Neural cell (in vitro differentiated cells): Measurements from ENCODE around the gene TRIOBP. TPM values are rescaled to one million over a fixed set of nuclear protein-coding genes. Genes with fewer than 3 reads are reported as not detected.

Experiments used
- H2AFZ ChIP-seq: fragments of 200-600, 300-800 bp; sonication (generic), shearing (Covaris generic); 2 replicates; pipeline ENCODE4 v1.6.0; 2014; ENCODE audit warnings: low read depth, mild to moderate bottlenecking, antibody characterized with exemption, low read length, moderate library complexity
- H3F3A ChIP-seq: fragments of 200-600 bp; shearing (Covaris generic); 2 replicates; pipeline ENCODE4 v1.6.1; 2016; ENCODE audit warnings: mild to moderate bottlenecking, moderate library complexity, mixed read lengths, antibody characterized with exemption, low read length; ENCODE audit not compliant: insufficient read depth, poor library complexity, severe bottlenecking
- H3K27ac ChIP-seq: fragments of 200-600, 300-800 bp; sonication (generic), shearing (Covaris generic); 2 replicates; pipeline ENCODE4 v1.5.1; 2014; ENCODE audit warnings: mild to moderate bottlenecking, low read length, moderate library complexity
- H3K27me3 ChIP-seq: fragments of 300-800, 200-600 bp; sonication (generic), shearing (Covaris generic); 2 replicates; pipeline ENCODE4 v1.6.0; 2014; ENCODE audit warnings: mild to moderate bottlenecking, low read depth, low read length, moderate library complexity; ENCODE audit not compliant: insufficient read depth
- H3K36me3 ChIP-seq: fragments of 300-800, 200-600 bp; sonication (generic), shearing (Covaris generic); 2 replicates; pipeline ENCODE4 v1.5.1; 2014; ENCODE audit warnings: mild to moderate bottlenecking, antibody characterized with exemption, low read length, moderate library complexity; ENCODE audit not compliant: insufficient read depth
- H3K4me2 ChIP-seq: fragments of 300-800, 200-600 bp; sonication (generic), shearing (Covaris generic); 2 replicates; pipeline ENCODE4 v1.6.0; 2014; ENCODE audit warnings: mild to moderate bottlenecking, low read length
- H3K4me3 ChIP-seq: fragments of 300-800, 200-600 bp; sonication (generic), shearing (Covaris generic); 2 replicates; pipeline ENCODE4 v1.5.1; 2014; ENCODE audit warnings: mild to moderate bottlenecking, low read length, moderate library complexity
- H3K79me2 ChIP-seq: fragments of 200-600 bp; shearing (Covaris generic); replicated peaks from 2 replicates; pipeline ENCODE4 v1.6.0; 2014; ENCODE audit warnings: mild to moderate bottlenecking, low read length, moderate library complexity; ENCODE audit not compliant: insufficient read depth
- H3K9ac ChIP-seq: fragments of 300-800, 200-600 bp; sonication (generic), shearing (Covaris generic); 2 replicates; pipeline ENCODE4 v1.6.1; 2016; ENCODE audit warnings: mild to moderate bottlenecking, low read length, mixed read lengths
- H3K9me2 ChIP-seq: fragments of 200-600 bp; shearing (Covaris generic); 2 replicates; pipeline ENCODE4 v1.6.1; 2016; ENCODE audit warnings: mild to moderate bottlenecking, low read length, mixed read lengths; ENCODE audit not compliant: insufficient read depth
- H3K9me3 ChIP-seq: fragments of 200-600, 300-800 bp; sonication (generic), shearing (Covaris generic); 2 replicates; pipeline ENCODE4 v1.6.1; 2016; ENCODE audit warnings: mild to moderate bottlenecking, mixed run types, low read length, moderate library complexity, mixed read lengths
- H4K20me1 ChIP-seq: fragments of 200-600 bp; shearing (Covaris generic); 2 replicates; pipeline ENCODE4 v1.6.1; 2016; ENCODE audit warnings: mild to moderate bottlenecking, mixed run types; ENCODE audit not compliant: insufficient read depth
- EP300 ChIP-seq: fragments of 450-650 bp; conservative IDR thresholded peaks from 2 replicates; pipeline ENCODE4 v1.6.1; 2014; ENCODE audit warnings: antibody characterized with exemption, mild to moderate bottlenecking, moderate library complexity; ENCODE audit not compliant: poor library complexity, severe bottlenecking
- EZH2 ChIP-seq: fragments of 200-600, 300-800 bp; shearing (Covaris generic), sonication (generic); IDR thresholded peaks from 2 replicates; pipeline ENCODE4 v1.6.1; 2014; ENCODE audit warnings: antibody characterized with exemption, low read length, borderline replicate concordance, mild to moderate bottlenecking; ENCODE audit not compliant: insufficient read depth, poor library complexity, severe bottlenecking
- MXI1 ChIP-seq: fragments of 450-650 bp; conservative IDR thresholded peaks from 2 replicates; pipeline ENCODE4 v1.6.1; 2014; ENCODE audit warnings: antibody characterized with exemption, mild to moderate bottlenecking; ENCODE audit not compliant: poor library complexity, severe bottlenecking
- POLR2AphosphoS5 ChIP-seq: IDR thresholded peaks from 2 replicates; pipeline ENCODE4 v1.6.1; 2012
- RAD21 ChIP-seq: fragments of 450-650 bp; conservative IDR thresholded peaks from 2 replicates; pipeline ENCODE4 v1.6.1; 2014; ENCODE audit warnings: antibody characterized with exemption, mild to moderate bottlenecking, moderate library complexity
- SMC3 ChIP-seq: fragments of 450-650 bp; conservative IDR thresholded peaks from 2 replicates; pipeline ENCODE4 v1.6.1; 2014; ENCODE audit warnings: antibody characterized with exemption, mild to moderate bottlenecking, moderate library complexity; ENCODE audit not compliant: poor library complexity
- TAF1 ChIP-seq: IDR thresholded peaks from 2 replicates; pipeline ENCODE4 v1.6.1; 2012; ENCODE audit warnings: low read depth
- polyA plus RNA-seq: library from polyadenylated mRNA; depleted of rRNA; stranded (reverse); fragments of >200 nt; gene quantifications from 2 replicates; pipeline ENCODE4 v1.2.3, GENCODE V29; 2014
- TF ChIP-seq, protein P1 (sequence below): fragments of 450-650 bp; IDR thresholded peaks from 2 replicates; pipeline ENCODE4 v1.5.1; 2014; ENCODE audit warnings: antibody characterized with exemption, mild to moderate bottlenecking, moderate library complexity; ENCODE audit not compliant: poor library complexity, severe bottlenecking
- TF ChIP-seq, protein P2 (sequence below): IDR thresholded peaks from 2 replicates; pipeline ENCODE4 v1.6.1; 2012; ENCODE audit warnings: borderline replicate concordance

The TRIOBP gene
- polyA plus RNA-seq, 1 donor from 2014 or later, result 16.2 TPM

- no peaks in the 10 kb centered on the region for H4K20me1 ChIP-seq
- H3K9ac ChIP-seq, result peak overlapping the region; percentile 75
Measured at GRCh38 chr22:37657590-37658132, 39.2 kb upstream of the TRIOBP start.

DNA sequence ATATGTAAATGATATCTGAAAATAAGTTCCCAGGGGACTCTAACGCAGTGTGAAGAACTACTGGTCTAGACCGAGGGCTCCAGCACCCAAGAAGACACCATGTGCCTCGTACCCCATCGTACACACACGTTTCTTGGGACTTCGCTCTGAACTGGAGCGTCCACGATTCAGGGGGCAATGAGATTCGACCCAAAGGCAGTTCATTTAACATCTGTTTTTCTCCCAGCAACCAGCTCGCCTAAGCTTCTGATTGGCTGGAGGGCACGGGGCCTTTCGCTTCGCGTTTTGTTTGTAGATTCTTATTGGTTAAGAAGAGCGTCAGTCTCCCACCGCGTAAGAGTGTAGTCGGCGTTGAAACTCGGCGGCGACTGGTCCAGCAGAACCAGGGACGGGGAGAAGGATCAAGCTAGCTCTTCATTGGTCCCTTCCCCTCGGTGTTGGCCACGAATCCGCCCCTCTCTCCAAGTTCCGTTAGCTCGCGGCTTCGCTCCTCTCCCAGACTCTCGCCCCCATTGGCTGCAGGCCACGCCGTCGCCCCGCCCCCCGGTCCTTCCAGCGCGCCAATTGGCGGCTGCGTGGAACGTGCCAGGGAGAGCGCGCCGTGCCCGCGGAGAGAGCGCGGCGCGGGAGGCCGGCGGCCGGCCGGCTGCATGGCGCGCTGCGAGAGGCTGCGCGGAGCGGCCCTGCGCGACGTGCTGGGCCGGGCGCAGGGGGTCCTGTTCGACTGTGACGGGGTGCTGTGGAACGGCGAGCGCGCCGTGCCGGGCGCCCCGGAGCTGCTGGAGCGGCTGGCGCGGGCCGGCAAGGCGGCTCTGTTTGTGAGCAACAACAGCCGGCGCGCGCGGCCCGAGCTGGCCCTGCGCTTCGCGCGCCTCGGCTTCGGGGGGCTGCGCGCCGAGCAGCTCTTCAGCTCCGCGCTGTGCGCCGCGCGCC lies 38.4 kb upstream of the TRIOBP start, which contains the start of gene PDXP:
Gene PDXP (plus strand): TSS at position 591 of the 933 bp plus-strand sequence. CDS start 60 bp downstream, at position 651.
- Histone ChIP-seq H3K9me3 (no peaks in the 10 kb centered on the region), H3K79me2 (peaks cover 12% of the 10 kb centered on the region), H4K20me1 (no peaks in the 10 kb centered on the region), H3K27me3 (no peaks in the 10 kb centered on the region), H3F3A (peaks cover 3% of the 10 kb centered on the region), H3K4me3 (peak within 1 kb of the TSS; percentile 93), H3K36me3 (no peaks in the 10 kb centered on the region), H3K9ac (peak within 1 kb of the TSS; percentile 75), H3K27ac (peak within 1 kb of the TSS; percentile 90), H3K4me2 (peak within 1 kb of the TSS; percentile 85), H3K9me2 (no peaks in the 10 kb centered on the region), H2AFZ (peak within 1 kb of the TSS; percentile 68)
- TF ChIP-seq, protein P1, sequence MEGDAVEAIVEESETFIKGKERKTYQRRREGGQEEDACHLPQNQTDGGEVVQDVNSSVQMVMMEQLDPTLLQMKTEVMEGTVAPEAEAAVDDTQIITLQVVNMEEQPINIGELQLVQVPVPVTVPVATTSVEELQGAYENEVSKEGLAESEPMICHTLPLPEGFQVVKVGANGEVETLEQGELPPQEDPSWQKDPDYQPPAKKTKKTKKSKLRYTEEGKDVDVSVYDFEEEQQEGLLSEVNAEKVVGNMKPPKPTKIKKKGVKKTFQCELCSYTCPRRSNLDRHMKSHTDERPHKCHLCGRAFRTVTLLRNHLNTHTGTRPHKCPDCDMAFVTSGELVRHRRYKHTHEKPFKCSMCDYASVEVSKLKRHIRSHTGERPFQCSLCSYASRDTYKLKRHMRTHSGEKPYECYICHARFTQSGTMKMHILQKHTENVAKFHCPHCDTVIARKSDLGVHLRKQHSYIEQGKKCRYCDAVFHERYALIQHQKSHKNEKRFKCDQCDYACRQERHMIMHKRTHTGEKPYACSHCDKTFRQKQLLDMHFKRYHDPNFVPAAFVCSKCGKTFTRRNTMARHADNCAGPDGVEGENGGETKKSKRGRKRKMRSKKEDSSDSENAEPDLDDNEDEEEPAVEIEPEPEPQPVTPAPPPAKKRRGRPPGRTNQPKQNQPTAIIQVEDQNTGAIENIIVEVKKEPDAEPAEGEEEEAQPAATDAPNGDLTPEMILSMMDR, result peak; percentile 15
- peak; percentile 16 for TF ChIP-seq SMC3
- peak; percentile 61 for TF ChIP-seq EP300
- no peak for TF ChIP-seq EZH2
- TF ChIP-seq, protein P2, sequence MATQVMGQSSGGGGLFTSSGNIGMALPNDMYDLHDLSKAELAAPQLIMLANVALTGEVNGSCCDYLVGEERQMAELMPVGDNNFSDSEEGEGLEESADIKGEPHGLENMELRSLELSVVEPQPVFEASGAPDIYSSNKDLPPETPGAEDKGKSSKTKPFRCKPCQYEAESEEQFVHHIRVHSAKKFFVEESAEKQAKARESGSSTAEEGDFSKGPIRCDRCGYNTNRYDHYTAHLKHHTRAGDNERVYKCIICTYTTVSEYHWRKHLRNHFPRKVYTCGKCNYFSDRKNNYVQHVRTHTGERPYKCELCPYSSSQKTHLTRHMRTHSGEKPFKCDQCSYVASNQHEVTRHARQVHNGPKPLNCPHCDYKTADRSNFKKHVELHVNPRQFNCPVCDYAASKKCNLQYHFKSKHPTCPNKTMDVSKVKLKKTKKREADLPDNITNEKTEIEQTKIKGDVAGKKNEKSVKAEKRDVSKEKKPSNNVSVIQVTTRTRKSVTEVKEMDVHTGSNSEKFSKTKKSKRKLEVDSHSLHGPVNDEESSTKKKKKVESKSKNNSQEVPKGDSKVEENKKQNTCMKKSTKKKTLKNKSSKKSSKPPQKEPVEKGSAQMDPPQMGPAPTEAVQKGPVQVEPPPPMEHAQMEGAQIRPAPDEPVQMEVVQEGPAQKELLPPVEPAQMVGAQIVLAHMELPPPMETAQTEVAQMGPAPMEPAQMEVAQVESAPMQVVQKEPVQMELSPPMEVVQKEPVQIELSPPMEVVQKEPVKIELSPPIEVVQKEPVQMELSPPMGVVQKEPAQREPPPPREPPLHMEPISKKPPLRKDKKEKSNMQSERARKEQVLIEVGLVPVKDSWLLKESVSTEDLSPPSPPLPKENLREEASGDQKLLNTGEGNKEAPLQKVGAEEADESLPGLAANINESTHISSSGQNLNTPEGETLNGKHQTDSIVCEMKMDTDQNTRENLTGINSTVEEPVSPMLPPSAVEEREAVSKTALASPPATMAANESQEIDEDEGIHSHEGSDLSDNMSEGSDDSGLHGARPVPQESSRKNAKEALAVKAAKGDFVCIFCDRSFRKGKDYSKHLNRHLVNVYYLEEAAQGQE, result peak; percentile 23
- TF ChIP-seq MXI1, result peak; percentile 90
- TF ChIP-seq POLR2AphosphoS5, result peak; percentile 78
- peak; percentile 81 for TF ChIP-seq TAF1
- TF ChIP-seq RAD21, result peak; percentile 32

More at GRCh38 chr22:37657590-37658132, 39.2 kb upstream of the TRIOBP start:
- Histone ChIP-seq H3K9me2 (no peaks in the 10 kb centered on the region), H3K79me2 (peaks cover 11% of the 10 kb centered on the region), H3F3A (peaks cover 3% of the 10 kb centered on the region), H3K27me3 (no peaks in the 10 kb centered on the region), H3K9me3 (no peaks in the 10 kb centered on the region), H3K4me3 (peak overlapping the region; percentile 69), H3K36me3 (no peaks in the 10 kb centered on the region), H2AFZ (peak overlapping the region; percentile 68), H3K27ac (peak overlapping the region; percentile 90), H3K4me2 (peak overlapping the region; percentile 72)
- TF ChIP-seq TAF1 (no peak), SMC3 (no peak)
